G401 (cell line): ENCODE data around the gene MARCHF11. TPM values are rescaled to one million over a fixed set of nuclear protein-coding genes. Genes with fewer than 3 reads are reported as not detected.

Experiments
- DNase-seq: peaks from one replicate; pipeline ENCODE4 v3.0.0-alpha.2; 2015; ENCODE audit warnings: low spot score
- in situ Hi-C: cut with HindIII; loops from 2 replicates; pipeline ENCODE4 v1.10.0; 2016; ENCODE audit warnings: low sequenced_read_pairs, mixed read lengths
- total RNA-seq: library from RNA; depleted of rRNA; stranded (reverse); fragments of >200 nt; shearing (Covaris generic); gene quantifications from 2 replicates; pipeline ENCODE4 v1.2.3, GENCODE V29; 2014

The MARCHF11 gene
- total RNA-seq, 1 experiment from 2014 or later, result not detected

- no peak for DNase-seq
- in situ Hi-C loops, result no loop called here
Observed at GRCh38 chr5:16066320-16066719, 113.3 kb downstream of the MARCHF11 start.

- in situ Hi-C loops, result no loop called here
- DNase-seq, result no peak
Observed at GRCh38 chr5:16065831-16066230, 113.8 kb downstream of the MARCHF11 start.

DNA sequence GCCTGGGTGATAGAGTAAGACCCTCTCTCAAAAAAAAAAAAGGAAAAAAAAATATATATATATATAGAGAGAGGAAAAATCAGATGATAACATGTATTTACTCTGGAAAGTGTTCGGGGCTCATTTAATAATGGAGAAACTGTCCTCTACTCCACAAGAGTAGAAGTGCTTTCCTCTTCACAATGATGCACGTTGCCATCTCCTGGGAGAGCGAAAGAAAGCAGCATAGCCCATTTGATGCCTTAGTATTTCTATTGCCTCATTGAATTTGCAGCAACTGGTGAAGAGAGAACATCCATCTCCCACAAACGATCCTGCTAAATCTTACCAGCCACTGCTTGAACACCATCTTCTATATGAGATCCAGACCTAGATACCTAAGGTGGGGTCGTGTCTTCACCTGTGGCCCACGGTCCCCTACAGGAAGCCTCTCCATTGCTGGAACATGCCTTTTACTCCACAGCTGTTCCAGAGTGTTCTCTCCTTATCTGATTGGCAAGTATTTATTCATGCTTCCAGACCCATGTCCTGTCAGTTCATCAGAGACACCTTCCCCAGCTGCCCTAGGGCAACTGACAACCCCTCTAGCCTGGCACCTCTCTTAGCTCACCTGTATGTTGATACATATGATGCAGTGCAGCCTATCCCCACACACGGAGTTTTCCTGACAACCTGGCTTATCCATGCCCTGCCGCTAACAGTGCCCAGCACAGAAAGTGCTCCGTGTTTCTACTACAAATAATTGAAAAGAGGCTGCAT, 115.3 kb downstream of the MARCHF11 start:
- no peak for DNase-seq
- in situ Hi-C loops, result no loop called here

DNA sequence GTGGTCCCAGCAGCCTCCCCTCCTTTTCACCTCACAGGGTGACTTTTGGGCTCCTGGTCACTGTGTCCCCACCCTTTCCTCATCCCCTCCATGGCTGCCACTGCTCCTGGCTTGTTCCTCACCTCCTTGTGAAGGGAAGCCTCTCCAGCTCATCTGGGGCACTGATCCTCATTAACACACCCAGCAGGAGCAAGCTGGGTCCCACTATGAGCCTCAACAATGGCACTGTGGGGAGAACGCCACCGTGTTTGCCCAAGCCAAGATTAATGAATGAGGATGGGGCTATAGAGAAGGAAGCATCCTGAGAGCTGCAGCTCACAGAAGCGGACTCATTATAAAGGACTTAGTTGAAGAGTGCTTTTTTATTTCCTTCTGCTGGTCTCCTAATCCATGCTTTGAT, 118.4 kb downstream of the MARCHF11 start:
- DNase-seq, result no peak
- in situ Hi-C loops, result no loop called here

DNA sequence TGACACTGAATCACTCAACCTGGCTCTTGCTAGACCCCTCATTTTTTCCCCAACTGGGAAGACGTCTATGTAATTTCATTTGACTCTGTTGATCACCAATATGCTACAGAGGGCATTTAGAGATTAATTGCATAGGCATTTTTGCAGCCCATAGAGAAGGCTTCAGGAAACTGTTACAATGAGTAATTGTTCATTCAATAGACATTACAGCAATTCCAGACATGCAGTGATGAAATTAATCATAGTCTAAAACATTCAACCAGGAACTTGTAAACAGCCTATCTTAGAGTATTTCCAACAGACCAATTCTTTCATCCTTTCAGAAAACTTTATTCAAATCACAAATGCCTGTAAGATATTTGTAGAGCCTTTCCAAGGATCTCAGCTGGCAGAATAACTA, 122.3 kb downstream of the MARCHF11 start:
- no peak for DNase-seq
- in situ Hi-C loops, result no loop called here

DNA sequence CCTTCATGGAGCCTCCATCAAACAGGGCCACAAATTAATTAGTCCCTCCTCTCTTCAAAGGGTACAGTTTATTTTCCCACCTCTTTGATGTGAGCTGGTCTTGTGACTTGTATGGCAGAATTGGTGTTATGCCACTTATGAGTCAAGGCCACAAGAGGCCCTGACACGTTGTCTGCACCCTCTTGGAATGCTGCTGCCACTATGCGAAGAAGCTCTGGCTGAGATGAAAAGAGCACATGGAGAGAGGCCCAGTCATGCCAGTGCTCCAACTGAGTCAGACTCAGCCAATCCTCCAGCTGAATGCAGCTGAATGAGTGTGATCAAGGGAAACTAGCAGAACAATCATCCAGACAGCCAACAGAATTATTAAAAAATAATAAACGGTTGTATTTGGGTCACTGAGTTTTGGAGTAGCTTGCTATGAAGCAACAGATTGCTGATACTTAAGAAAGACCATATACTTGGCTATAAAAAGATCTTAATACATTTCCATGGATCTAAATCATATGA, 128.3 kb downstream of the MARCHF11 start:
- in situ Hi-C loops, result no loop called here
- no peak for DNase-seq

GRCh38 chr5:16050414-16050813, 129.2 kb downstream of the MARCHF11 start:
- in situ Hi-C loops, result no loop called here
- DNase-seq, result no peak

- in situ Hi-C loops, result no loop called here
- DNase-seq, result no peak
Observed at GRCh38 chr5:16049761-16050160, 129.8 kb downstream of the MARCHF11 start.

GRCh38 chr5:16048132-16048531, 131.5 kb downstream of the MARCHF11 start:
- in situ Hi-C loops, result no loop called here
- no peak for DNase-seq

DNA sequence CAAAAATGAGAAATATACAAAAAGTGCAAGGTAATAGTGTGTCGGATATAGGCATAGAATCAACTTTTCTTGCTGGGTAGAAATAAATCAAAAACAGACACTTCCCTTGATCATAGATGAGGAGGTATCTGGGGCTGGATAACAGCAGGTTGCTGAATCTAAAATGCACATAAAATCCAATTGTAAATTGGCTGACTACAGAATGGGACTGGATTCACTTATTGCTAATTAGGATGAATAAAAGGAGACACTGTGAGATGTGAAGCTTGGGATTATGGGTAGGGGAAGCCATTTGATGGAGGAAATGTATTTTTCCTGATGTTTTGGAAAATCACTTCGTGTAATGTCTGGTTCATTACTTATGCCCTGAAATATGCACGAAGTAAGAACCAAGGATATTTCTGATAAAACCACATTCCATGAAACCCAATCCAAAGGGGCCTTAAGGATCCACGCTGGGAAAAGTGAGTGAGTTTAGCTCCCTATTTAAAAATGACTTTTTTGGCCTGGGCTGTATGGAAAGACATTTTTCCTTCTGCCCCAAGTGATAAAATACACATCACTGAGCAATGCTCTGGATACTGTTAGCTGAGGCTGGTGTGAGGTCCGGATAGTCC, 136.1 kb downstream of the MARCHF11 start:
- DNase-seq, result no peak
- in situ Hi-C loops, result no loop called here

DNA sequence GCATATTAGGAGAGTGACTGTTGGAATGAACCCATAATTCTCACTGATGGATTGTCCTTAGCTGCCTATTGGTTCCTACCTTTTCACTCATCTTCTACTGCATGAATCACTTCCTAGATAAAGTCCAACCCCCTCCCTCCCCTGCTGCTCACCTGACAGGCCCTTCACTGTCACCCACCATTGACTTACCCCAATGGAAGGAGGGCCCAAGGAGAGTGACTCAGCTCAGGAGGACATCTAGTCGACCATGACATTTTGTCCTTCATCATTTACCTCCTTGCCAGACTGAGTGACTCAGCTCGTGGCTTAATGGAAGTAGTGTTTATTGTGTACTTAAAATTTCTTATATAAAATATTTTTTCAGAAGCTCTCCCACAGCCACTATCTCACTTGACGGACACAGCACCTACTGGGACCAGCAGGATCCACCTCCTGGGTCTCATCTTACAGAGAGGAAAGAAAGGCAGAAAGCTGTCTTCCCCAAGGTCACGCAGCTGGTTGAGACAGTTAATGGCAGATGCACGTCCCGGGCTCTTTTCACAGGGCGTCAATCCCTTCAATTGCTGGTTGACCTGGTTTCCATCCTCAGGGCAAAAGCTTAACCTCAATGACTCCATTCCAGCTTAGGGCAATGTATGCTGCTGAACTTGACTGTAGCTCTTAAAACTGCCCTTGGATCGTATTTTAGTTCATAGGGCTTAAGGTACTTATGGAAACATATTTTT, 142.3 kb downstream of the MARCHF11 start:
- in situ Hi-C loops, result no loop called here

DNA sequence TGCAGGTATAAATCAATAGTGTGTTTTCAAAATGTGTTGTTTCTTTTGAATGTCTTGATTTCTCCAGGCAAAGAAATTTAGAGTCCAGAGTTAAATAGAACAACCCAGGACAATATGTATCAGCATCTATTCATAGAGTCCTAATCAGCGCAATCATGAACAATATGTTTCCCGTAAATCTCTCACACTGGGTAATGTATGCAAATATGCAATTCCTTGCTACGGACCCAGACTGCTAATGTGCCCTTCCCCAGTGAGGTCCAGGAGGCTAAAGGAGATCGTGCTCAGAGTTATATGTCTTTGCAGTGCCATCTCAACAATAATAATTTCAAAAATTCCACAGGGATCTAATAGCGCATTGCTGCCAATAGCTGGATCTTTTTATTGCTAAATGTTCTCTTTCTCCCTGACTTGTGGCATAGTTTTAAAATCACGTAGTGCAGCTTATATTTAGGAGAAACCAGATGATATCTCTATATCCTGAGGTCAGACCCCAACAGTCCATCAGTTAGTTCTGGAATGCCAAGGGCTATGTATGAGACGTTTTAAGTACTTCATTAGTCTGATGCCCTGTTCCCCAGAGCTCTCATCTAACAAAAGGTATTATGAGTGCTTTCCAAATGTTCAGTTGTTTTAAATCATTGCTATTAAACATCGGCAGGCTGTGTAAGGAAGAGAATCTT, 145.1 kb downstream of the MARCHF11 start:
- in situ Hi-C loops, result no loop called here
- no peak for DNase-seq

More for the DNA sequence above, 142.3 kb downstream of the MARCHF11 start:
- no peak for DNase-seq

DNA sequence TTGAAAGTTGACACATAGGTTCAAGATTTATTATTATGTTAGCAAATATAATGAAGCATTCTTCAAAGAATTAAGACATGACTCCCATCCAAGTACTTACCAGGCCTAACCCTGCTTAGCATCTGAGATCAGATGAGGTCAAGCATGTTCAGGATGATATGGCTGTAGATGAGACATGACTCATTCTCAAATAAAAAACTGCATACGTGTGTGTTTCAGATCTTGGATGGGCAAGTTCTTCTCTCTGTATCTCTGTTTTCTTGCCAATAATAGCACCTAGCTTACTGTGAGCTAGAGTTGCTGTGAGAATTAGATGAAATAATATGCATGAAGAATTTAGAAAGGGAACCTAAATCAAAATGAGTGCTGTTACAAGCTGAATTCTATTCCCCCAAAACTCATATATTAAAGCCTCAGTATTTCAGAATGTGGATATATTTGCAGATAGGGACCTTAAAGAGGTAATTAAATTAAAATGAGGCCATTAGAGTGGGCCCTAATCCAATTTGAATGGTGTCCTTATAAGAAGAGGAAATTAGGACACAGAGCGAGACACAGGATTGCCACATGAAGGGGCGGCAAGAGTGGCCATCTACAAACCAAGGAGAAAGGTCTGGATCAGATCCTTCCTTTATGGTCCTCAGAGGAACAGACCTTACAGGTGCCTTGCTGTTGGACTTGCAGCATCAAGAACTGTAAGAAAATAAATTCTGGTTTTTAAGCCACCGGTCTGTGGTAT, 146.2 kb downstream of the MARCHF11 start:
- no peak for DNase-seq
- in situ Hi-C loops, result no loop called here

DNA sequence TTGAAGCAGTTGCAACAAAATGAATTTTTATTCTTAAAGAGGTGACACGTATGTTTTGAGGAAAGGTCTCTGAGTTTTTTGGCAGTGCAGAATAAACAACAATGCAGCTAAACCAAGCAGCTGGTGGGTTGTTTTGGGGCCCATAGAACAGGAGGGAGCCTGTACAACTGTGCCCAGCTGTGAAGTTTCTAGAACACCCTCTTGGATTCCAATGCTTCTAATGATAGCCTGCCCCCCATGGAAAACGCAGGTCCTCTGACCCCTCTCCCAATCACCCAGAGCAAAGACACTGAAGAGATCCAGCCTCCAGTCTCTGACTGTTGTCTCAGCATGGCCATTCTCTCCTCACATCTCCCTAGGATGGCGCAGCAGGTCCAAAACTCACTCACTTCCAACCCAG, 150.9 kb downstream of the MARCHF11 start:
- no peak for DNase-seq
- in situ Hi-C loops, result no loop called here

GRCh38 chr5:16025681-16026080, 153.9 kb downstream of the MARCHF11 start:
- DNase-seq, result no peak
- in situ Hi-C loops, result no loop called here

DNA sequence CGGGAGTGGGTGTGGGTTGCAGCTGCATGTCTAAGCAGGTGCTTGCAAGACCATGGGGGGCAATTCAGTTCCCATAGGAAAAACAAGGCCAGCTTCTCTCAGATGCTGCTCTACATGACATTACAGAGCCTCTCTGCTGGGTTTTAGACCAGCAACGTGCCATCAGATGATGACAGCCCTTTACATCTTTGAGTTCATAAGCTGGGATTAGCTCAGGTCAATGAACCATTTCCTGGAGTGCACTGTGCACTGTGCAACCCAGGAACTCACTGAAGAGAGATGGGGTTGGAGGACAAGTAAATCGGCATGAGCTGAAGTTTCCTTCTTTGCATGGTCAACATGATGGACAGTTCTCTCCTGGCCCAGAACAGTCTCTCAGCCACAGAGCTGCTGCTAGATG, 160.6 kb downstream of the MARCHF11 start:
- DNase-seq, result no peak
- in situ Hi-C loops, result no loop called here

- no peak for DNase-seq
- in situ Hi-C loops, result no loop called here
Observed at GRCh38 chr5:16017720-16018119, 161.9 kb downstream of the MARCHF11 start.
